HepG2 (cell line): Measurements from ENCODE around the gene SLC2A8. TPM values are rescaled to one million over a fixed set of nuclear protein-coding genes. Genes with fewer than 3 reads are reported as not detected.

Experiments
- ARID2 ChIP-seq: sonication (generic); formaldehyde crosslinking; IDR thresholded peaks from 2 replicates; pipeline ENCODE4 v1.8.1; 2022; ENCODE audit warnings: mild to moderate bottlenecking, missing genetic modification reagents, borderline replicate concordance
- ATF1 ChIP-seq: IDR thresholded peaks from 2 replicates; pipeline ENCODE4 v1.6.1; 2016; ENCODE audit warnings: mild to moderate bottlenecking, control low read depth
- ATRX ChIP-seq: sonication (generic); formaldehyde crosslinking; IDR thresholded peaks from 2 replicates; pipeline ENCODE4 v1.4.0; 2020; ENCODE audit warnings: missing genetic modification reagents, borderline replicate concordance
- ETV6 ChIP-seq: sonication (generic); formaldehyde crosslinking; conservative IDR thresholded peaks from 2 replicates; pipeline ENCODE4 v1.4.0; 2020; ENCODE audit warnings: missing genetic modification reagents
- FOXA1 ChIP-seq, 2 experiments: fragments of 450-650 bp in 1 of 2; sonication (generic) in 1 of 2; formaldehyde crosslinking in 1 of 2; IDR thresholded peaks; 2 replicates each; pipeline versions ENCODE4 v1.4.0 to v1.6.1; 2016 to 2020; ENCODE audit warnings: missing genetic modification reagents in 1 of 2
- FOXK1 ChIP-seq: sonication (generic); formaldehyde crosslinking; IDR thresholded peaks from 2 replicates; pipeline ENCODE4 v1.4.0; 2020; ENCODE audit warnings: low read depth, missing genetic modification reagents, borderline replicate concordance
- GABPB1 ChIP-seq: IDR thresholded peaks from 2 replicates; pipeline ENCODE4 v1.6.1; 2016; ENCODE audit warnings: mild to moderate bottlenecking, missing genetic modification reagents, moderate library complexity, missing compliant biosample characterization
- GATA4 ChIP-seq: sonication (generic); IDR thresholded peaks from 2 replicates; pipeline ENCODE4 v1.6.1; 2016; ENCODE audit warnings: antibody characterized with exemption, low read depth, borderline replicate concordance
- HNF4G ChIP-seq, 2 experiments: sonication (generic) in 1 of 2; formaldehyde crosslinking in 1 of 2; IDR thresholded peaks; 2 replicates each; pipeline versions ENCODE4 v1.4.0 to v1.6.1; 2011 to 2020; ENCODE audit warnings: borderline replicate concordance in 2 of 2, low read depth in 2 of 2, mild to moderate bottlenecking in 2 of 2, low read length in 1 of 2, missing genetic modification reagents in 1 of 2, moderate library complexity in 1 of 2
- JUNB ChIP-seq: sonication (generic); formaldehyde crosslinking; IDR thresholded peaks from 2 replicates; pipeline ENCODE4 v1.8.0; 2022; ENCODE audit warnings: missing genetic modification reagents, mild to moderate bottlenecking, borderline replicate concordance
- MAF1 ChIP-seq: sonication (generic); formaldehyde crosslinking; IDR thresholded peaks from 2 replicates; pipeline ENCODE4 v1.5.0; 2020; ENCODE audit warnings: missing genetic modification reagents, borderline replicate concordance
- PRPF4 ChIP-seq: fragments of 200-400 bp; formaldehyde crosslinking; IDR thresholded peaks from 2 replicates; pipeline ENCODE4 v1.6.1; 2016; ENCODE audit warnings: low read length, low read depth; ENCODE audit not compliant: poor library complexity, severe bottlenecking
- SMYD3 ChIP-seq: sonication (generic); formaldehyde crosslinking; IDR thresholded peaks from 2 replicates; pipeline ENCODE4 v1.8.1; 2023; ENCODE audit warnings: mild to moderate bottlenecking, missing genetic modification reagents
- TCF12 ChIP-seq, 2 experiments: fragments of 450-650 bp in 1 of 2; sonication (generic) in 1 of 2; formaldehyde crosslinking in 1 of 2; IDR thresholded peaks; 2 replicates each; pipeline versions ENCODE4 v1.6.1 to v1.8.0; 2017 to 2022; ENCODE audit warnings: antibody characterized with exemption in 1 of 2, mild to moderate bottlenecking in 1 of 2, missing genetic modification reagents in 1 of 2, moderate library complexity in 1 of 2
- TCF7L2 ChIP-seq: IDR thresholded peaks from 2 replicates; pipeline ENCODE4 v1.6.1; 2011; ENCODE audit warnings: mild to moderate bottlenecking, low read depth, low read length, moderate library complexity
- ZBTB8A ChIP-seq: sonication (generic); formaldehyde crosslinking; IDR thresholded peaks from 2 replicates; pipeline ENCODE4 v1.4.0; 2020; ENCODE audit warnings: mild to moderate bottlenecking, low read depth, missing genetic modification reagents, borderline replicate concordance
- ZNF205 ChIP-seq: IDR thresholded peaks from 2 replicates; pipeline ENCODE4 v1.6.1; 2018; ENCODE audit warnings: missing biosample characterization, missing genetic modification reagents
- ZNF569 ChIP-seq: sonication (generic); formaldehyde crosslinking; IDR thresholded peaks from 2 replicates; pipeline ENCODE4 v1.5.0; 2020; ENCODE audit warnings: mild to moderate bottlenecking, missing genetic modification reagents, moderate library complexity, borderline replicate concordance
- polyA plus RNA-seq, 8 experiments: library from polyadenylated mRNA; depleted of rRNA in 3 of 8; stranded (reverse) in 7 of 8; unstranded in 1 of 8; fragments of >200 nt; fragmentation: Illumina TruSeq in 4 of 8; extraction: Trizol in 4 of 8; gene quantifications; 2 replicates each; pipeline versions ENCODE4 v1.2.1 to v1.2.3, GENCODE V29; 2011 to 2016; ENCODE audit warnings: low read depth in 4 of 8, missing spikeins in 1 of 8, mixed read lengths in 1 of 8; ENCODE audit not compliant: insufficient read depth in 1 of 8
- total RNA-seq, 5 experiments: library from RNA; depleted of rRNA; stranded (reverse); fragments of >200 nt; fragmentation: Illumina TruSeq; extraction: Trizol; gene quantifications; 2 replicates each; pipeline ENCODE4 v1.2.3, GENCODE V29; 2016; ENCODE audit warnings: low read depth in 1 of 5
- TF ChIP-seq, protein P1 (sequence below): sonication (generic); formaldehyde crosslinking; IDR thresholded peaks from 2 replicates; pipeline ENCODE4 v1.4.0; 2020; ENCODE audit warnings: mild to moderate bottlenecking, low read depth, missing genetic modification reagents
- TF ChIP-seq, protein P2 (sequence below): sonication (generic); formaldehyde crosslinking; IDR thresholded peaks from 2 replicates; pipeline ENCODE4 v1.8.1; 2022; ENCODE audit warnings: low read depth, mild to moderate bottlenecking, missing genetic modification reagents
- TF ChIP-seq, protein P3 (sequence below): sonication (generic); formaldehyde crosslinking; IDR thresholded peaks from 2 replicates; pipeline ENCODE4 v1.8.0; 2022; ENCODE audit warnings: mild to moderate bottlenecking, missing genetic modification reagents, borderline replicate concordance
- TF ChIP-seq, protein P4 (sequence below): sonication (generic); formaldehyde crosslinking; IDR thresholded peaks from 2 replicates; pipeline ENCODE4 v1.4.0; 2020; ENCODE audit warnings: missing genetic modification reagents, borderline replicate concordance

Gene SLC2A8
- total and polyA plus RNA-seq, 2 of the 13 experiments (the other 11 are each of a cell fraction or from before 2014, with no cell fraction given), result 22.6 to 48.6 TPM

DNA sequence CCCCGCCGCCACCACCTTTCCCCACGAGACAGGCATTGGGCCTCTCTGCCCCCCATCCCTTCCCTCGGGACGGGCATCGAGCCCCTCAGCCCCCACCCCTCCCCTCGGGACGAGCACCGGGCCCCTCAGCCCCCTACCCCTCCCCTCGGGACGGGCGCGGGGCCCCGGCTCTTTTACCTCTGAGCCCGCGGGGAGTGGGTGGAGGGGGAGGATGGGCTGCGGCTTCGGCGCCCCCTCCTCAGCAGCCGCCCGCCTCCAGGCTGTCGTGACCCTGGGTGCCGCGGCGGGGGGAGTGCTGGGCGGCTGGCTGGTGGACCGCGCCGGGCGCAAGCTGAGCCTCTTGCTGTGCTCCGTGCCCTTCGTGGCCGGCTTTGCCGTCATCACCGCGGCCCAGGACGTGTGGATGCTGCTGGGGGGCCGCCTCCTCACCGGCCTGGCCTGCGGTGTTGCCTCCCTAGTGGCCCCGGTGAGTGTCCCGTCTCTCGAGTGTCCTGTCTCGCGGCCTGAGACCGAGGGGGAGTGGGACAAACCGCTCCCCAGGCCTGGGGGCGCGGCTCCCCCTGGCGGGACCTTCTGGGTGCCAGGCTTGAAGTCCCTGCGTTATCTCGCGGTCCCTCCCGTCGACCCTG lies 791 bp downstream of the SLC2A8 start (continued):
- TF ChIP-seq, protein P1, sequence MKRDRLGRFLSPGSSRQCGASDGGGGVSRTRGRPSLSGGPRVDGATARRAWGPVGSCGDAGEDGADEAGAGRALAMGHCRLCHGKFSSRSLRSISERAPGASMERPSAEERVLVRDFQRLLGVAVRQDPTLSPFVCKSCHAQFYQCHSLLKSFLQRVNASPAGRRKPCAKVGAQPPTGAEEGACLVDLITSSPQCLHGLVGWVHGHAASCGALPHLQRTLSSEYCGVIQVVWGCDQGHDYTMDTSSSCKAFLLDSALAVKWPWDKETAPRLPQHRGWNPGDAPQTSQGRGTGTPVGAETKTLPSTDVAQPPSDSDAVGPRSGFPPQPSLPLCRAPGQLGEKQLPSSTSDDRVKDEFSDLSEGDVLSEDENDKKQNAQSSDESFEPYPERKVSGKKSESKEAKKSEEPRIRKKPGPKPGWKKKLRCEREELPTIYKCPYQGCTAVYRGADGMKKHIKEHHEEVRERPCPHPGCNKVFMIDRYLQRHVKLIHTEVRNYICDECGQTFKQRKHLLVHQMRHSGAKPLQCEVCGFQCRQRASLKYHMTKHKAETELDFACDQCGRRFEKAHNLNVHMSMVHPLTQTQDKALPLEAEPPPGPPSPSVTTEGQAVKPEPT, result no peak
- TF ChIP-seq ZBTB8A (CRISPR knock-in tag) (no peak), SMYD3 (CRISPR knock-in tag) (no peak), ZNF205 (CRISPR knock-in tag) (no peak), MAF1 (CRISPR knock-in tag) (no peak), PRPF4 (no peak), ATF1 (CRISPR knock-in tag) (no peak), ETV6 (CRISPR knock-in tag) (no peak), ATRX (CRISPR knock-in tag) (no peak), TCF7L2 (no peak), TCF12 (IDR thresholded peaks at IDR 0.05) (no peak), TCF12 (CRISPR knock-in tag; IDR thresholded peaks at IDR 0.05) (no peak), ZNF569 (no peak), GABPB1 (CRISPR knock-in tag) (no peak), FOXK1 (CRISPR knock-in tag) (no peak; the same call in 1 of the 2 replicates), JUNB (no peak), GATA4 (no peak), FOXA1 (IDR thresholded peaks at IDR 0.05) (no peak), FOXA1 (CRISPR knock-in tag; IDR thresholded peaks at IDR 0.05) (no peak), ARID2 (CRISPR knock-in tag) (no peak), HNF4G (IDR thresholded peaks at IDR 0.05; ENCODE audit: borderline replicate concordance, low read depth, low read length) (no peak), HNF4G (CRISPR knock-in tag; IDR thresholded peaks at IDR 0.05; ENCODE audit: borderline replicate concordance, low read depth) (peak; percentile 55; the same call in 1 of the 2 replicates)
- TF ChIP-seq, protein P2, sequence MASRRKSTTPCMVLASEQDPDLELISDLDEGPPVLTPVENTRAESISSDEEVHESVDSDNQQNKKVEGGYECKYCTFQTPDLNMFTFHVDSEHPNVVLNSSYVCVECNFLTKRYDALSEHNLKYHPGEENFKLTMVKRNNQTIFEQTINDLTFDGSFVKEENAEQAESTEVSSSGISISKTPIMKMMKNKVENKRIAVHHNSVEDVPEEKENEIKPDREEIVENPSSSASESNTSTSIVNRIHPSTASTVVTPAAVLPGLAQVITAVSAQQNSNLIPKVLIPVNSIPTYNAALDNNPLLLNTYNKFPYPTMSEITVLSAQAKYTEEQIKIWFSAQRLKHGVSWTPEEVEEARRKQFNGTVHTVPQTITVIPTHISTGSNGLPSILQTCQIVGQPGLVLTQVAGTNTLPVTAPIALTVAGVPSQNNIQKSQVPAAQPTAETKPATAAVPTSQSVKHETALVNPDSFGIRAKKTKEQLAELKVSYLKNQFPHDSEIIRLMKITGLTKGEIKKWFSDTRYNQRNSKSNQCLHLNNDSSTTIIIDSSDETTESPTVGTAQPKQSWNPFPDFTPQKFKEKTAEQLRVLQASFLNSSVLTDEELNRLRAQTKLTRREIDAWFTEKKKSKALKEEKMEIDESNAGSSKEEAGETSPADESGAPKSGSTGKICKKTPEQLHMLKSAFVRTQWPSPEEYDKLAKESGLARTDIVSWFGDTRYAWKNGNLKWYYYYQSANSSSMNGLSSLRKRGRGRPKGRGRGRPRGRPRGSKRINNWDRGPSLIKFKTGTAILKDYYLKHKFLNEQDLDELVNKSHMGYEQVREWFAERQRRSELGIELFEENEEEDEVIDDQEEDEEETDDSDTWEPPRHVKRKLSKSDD, result no peak
- TF ChIP-seq, protein P3, sequence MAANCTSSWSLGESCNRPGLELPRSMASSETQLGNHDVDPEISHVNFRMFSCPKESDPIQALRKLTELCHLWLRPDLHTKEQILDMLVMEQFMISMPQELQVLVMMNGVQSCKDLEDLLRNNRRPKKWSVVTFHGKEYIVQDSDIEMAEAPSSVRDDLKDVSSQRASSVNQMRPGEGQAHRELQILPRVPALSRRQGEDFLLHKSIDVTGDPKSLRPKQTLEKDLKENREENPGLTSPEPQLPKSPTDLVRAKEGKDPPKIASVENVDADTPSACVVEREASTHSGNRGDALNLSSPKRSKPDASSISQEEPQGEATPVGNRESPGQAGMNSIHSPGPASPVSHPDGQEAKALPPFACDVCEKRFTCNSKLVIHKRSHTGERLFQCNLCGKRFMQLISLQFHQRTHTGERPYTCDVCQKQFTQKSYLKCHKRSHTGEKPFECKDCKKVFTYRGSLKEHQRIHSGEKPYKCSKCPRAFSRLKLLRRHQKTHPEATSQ (CRISPR knock-in tag), result no peak
- TF ChIP-seq, protein P4, sequence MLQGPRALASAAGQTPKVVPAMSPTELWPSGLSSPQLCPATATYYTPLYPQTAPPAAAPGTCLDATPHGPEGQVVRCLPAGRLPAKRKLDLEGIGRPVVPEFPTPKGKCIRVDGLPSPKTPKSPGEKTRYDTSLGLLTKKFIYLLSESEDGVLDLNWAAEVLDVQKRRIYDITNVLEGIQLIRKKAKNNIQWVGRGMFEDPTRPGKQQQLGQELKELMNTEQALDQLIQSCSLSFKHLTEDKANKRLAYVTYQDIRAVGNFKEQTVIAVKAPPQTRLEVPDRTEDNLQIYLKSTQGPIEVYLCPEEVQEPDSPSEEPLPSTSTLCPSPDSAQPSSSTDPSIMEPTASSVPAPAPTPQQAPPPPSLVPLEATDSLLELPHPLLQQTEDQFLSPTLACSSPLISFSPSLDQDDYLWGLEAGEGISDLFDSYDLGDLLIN (CRISPR knock-in tag), result no peak
